NCI-H748 (cell line): ENCODE measurements around the gene STAG1.
"Not testable (repeated sequence)": the region's sequence is repeated elsewhere in the genome, so short reads cannot be mapped to it uniquely, and the experiment has no call there.

Source experiments
- DNase-seq: peaks from one replicate; lab custom pipeline; 2025; ENCODE audit not compliant: unreplicated experiment; lab: John Stamatoyannopoulos, UW

Gene STAG1

GRCh38 chr3:136427236-136427635 is 324.9 kb downstream of the STAG1 start:
- no peak for DNase-seq

DNA sequence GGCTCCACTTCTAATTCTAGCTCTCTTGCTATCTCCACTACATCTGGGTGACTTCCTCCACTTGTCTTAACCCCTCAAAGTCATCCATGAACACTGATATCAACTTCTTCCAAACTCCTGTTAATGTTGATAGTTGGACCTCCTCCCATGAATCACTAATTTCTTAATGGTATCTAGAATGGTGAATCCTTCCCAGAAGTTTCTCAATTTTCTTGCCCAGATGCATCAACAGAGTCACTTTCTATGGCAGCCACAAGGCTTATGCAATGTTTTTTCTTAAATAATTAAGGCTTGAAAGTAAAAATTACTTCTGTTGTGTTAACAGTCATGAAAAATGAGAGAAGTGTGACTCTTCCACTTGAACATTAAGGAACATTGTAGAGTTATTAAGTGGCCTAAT is 337.7 kb downstream of the STAG1 start:
- no peak for DNase-seq

DNA sequence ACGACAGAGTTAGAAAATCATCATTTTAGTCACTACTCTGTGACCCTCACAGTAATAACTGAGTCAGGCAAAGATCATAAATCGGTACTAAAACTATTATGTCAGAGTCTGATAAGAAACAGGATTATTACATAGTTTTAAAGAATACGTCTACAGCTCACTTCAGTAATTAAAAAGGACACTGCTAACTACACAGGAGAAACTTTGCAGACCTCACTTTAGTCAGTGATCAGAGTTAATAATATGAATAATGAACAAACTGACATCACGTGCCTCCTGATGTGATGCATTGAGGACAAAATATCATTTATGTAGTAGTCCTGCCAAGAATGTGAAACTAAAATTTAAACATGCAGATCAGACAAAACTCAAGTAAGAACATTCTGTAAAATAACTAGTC is 339.9 kb downstream of the STAG1 start:
- DNase-seq: no peak

- no peak for DNase-seq
These were observed 342.6 kb downstream of the STAG1 start for GRCh38 chr3:136409549-136409948.

GRCh38 chr3:136404056-136404455 is 348.1 kb downstream of the STAG1 start:
- DNase-seq: no peak

- no peak for DNase-seq
These were observed 355.3 kb downstream of the STAG1 start for GRCh38 chr3:136396916-136397315.

- DNase-seq: no peak
These were observed 361.6 kb downstream of the STAG1 start for GRCh38 chr3:136390574-136390973.

GRCh38 chr3:136387031-136387430 is 365.1 kb downstream of the STAG1 start:
- no peak for DNase-seq

GRCh38 chr3:136385457-136385856 is 366.7 kb downstream of the STAG1 start:
- DNase-seq: no peak

- DNase-seq: no peak
These were observed 371.1 kb downstream of the STAG1 start for GRCh38 chr3:136381051-136381450.

GRCh38 chr3:136380530-136380929 is 371.6 kb downstream of the STAG1 start:
- no peak for DNase-seq

GRCh38 chr3:136378011-136378410 is 374.2 kb downstream of the STAG1 start:
- no peak for DNase-seq

DNA sequence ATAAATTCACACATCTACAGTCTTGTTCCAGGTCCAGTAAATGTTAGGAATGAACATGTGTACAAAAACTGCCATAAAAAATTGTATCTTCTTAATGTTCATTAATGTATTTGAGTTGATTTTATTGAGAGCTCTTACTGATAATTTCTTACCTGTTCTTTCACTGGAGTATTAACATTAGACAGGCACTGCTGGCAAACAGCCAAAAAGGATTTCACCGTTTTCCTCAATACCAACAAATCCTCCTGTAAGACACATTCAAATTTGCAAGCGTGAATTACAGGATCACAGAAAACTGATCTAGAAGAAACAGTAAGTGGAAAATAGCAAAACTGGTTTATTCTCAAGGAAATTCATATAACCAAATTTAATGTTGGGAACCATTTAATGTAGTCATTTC is 374.7 kb downstream of the STAG1 start:
- DNase-seq: no peak

GRCh38 chr3:136375800-136376199 is 376.4 kb downstream of the STAG1 start:
- not testable (repeated sequence) for DNase-seq

GRCh38 chr3:136366289-136366688 is 385.9 kb downstream of the STAG1 start:
- DNase-seq: no peak

GRCh38 chr3:136353461-136353860 is 398.7 kb downstream of the STAG1 start:
- no peak for DNase-seq

- no peak for DNase-seq
These were observed 400.3 kb downstream of the STAG1 start for GRCh38 chr3:136351905-136352304.

GRCh38 chr3:136351351-136351750 is 400.8 kb downstream of the STAG1 start:
- DNase-seq: no peak

DNA sequence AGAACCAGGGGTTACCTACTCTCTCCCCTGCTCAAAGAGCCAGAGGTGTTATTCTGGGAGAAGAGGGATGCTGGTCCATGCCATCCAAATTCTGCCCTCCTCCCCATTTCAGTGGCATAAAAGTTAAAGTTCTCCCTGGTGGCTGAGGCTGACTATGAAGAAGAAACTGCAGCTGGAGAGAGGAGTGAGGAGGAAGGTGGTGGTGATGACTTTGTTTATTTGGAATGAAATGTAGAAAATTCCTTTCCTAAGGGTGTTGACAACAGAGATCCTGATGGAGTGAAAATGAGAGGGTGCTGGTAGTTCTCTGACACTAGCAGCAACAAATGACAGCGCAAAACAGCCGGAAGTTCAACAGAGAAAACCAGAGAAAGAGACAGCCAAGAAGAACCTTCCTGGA is 401.6 kb downstream of the STAG1 start:
- DNase-seq: no peak

DNA sequence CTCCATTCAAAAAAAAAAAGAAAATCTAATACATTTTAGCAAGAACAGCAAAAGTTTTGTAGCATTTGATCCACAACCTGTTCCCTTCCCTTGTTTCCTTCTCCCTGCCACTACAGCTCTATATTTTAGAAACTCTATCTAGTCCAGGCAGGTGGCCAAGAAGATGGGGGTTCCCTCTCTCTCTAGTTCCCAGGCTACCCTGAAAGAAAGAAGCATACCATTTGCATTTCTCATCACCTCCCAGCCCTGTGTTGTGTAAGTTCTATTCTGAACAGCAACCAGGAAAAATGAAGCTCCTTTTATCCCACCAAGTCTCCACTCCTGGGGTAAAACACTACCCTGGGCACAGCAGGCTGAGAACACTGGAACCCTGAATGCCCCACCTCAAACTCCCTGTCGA is 402.0 kb downstream of the STAG1 start:
- DNase-seq: no peak

DNA sequence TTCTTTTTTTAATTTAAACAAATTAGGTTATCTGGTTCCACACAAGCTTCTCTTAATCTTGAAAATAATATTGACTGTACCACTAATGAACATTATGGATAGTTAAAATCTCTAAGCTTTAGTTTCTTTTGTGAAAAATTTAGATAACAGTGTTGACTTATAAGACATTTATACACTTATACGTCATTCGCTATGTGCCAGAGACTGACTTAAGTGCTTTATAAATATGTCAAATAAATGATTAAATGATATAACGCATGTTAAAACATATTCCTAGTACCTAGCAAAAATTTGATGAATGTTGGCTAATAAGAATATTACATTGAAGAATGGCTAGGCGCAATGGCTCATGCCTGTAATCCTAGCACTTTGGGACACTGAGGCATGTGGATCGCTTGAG is 405.7 kb downstream of the STAG1 start:
- no peak for DNase-seq

GRCh38 chr3:136343873-136344555 is 408.2 kb downstream of the STAG1 start:
- peak; percentile 65 for DNase-seq

- DNase-seq: peak; percentile 57
These were observed 408.7 kb downstream of the STAG1 start for GRCh38 chr3:136343446-136343845.
